Thyroid gland (tissue), 4 donors: Measurements from ENCODE around the gene DNAI1.

Source experiments
- CTCF ChIP-seq, 6 experiments: fragments of 200-600 bp in 3 of 6; fragments of 450-650 bp in 3 of 6; sonication (generic) in 3 of 6; IDR thresholded peaks; one replicate each; pipeline ENCODE4 v1.5.1; 2016 to 2019; ENCODE audit warnings: antibody characterized with exemption in 6 of 6, mild to moderate bottlenecking in 2 of 6, inconsistent platforms in 1 of 6, moderate library complexity in 1 of 6
- POLR2A ChIP-seq, 2 donors: fragments of 450-650 bp; IDR thresholded peaks; one replicate each; pipeline ENCODE4 v1.6.1; 2017; ENCODE audit warnings: antibody characterized with exemption in 2 of 2, mild to moderate bottlenecking in 2 of 2, moderate library complexity in 1 of 2

- TF ChIP-seq CTCF (IDR thresholded peaks at IDR 0.05): no peak
- no peak for TF ChIP-seq POLR2A (IDR thresholded peaks at IDR 0.05)
Observed at GRCh38 chr9:34486572-34486971, 28.0 kb downstream of the DNAI1 start.
